Muscle layer of colon (tissue), 2 donors: ENCODE data around the gene PPFIA4.
A peak's percentile ranks its signal among the peaks of the same experiment; 100 is the strongest.
"Not testable (repeated sequence)": the region's sequence is repeated elsewhere in the genome, so short reads cannot be mapped to it uniquely, and the experiment has no call there.

ENCODE experiments used
- H3K27ac ChIP-seq: one replicate; pipeline ENCODE4 v1.7.0; 2013; ENCODE audit warnings: low read depth, mild to moderate bottlenecking, low read length, moderate library complexity
- H3K27me3 ChIP-seq, 2 donors: one replicate each; pipeline ENCODE4 v1.7.0; 2013; ENCODE audit warnings: low read length in 2 of 2, mild to moderate bottlenecking in 2 of 2; ENCODE audit not compliant: insufficient read depth in 2 of 2, control insufficient read depth in 1 of 2
- H3K36me3 ChIP-seq: one replicate; pipeline ENCODE4 v1.7.0; 2013; ENCODE audit warnings: mild to moderate bottlenecking, low read length; ENCODE audit not compliant: insufficient read depth
- H3K4me1 ChIP-seq: one replicate; pipeline ENCODE4 v1.7.0; 2013; ENCODE audit warnings: mild to moderate bottlenecking, low read length; ENCODE audit not compliant: insufficient read depth
- H3K4me3 ChIP-seq, 2 donors: one replicate each; pipeline ENCODE4 v1.7.0; 2013; ENCODE audit warnings: low read length in 2 of 2, low read depth in 1 of 2, mild to moderate bottlenecking in 1 of 2, moderate library complexity in 1 of 2
- H3K9ac ChIP-seq: one replicate; pipeline ENCODE4 v1.7.0; 2013; ENCODE audit warnings: low read length
- H3K9me3 ChIP-seq: one replicate; pipeline ENCODE4 v1.7.0; 2013; ENCODE audit warnings: mild to moderate bottlenecking, low read length
- donor health status: abdominal sarcoma.
- donor health status: Adenocarcinoma of cecum.

PPFIA4 gene

DNA sequence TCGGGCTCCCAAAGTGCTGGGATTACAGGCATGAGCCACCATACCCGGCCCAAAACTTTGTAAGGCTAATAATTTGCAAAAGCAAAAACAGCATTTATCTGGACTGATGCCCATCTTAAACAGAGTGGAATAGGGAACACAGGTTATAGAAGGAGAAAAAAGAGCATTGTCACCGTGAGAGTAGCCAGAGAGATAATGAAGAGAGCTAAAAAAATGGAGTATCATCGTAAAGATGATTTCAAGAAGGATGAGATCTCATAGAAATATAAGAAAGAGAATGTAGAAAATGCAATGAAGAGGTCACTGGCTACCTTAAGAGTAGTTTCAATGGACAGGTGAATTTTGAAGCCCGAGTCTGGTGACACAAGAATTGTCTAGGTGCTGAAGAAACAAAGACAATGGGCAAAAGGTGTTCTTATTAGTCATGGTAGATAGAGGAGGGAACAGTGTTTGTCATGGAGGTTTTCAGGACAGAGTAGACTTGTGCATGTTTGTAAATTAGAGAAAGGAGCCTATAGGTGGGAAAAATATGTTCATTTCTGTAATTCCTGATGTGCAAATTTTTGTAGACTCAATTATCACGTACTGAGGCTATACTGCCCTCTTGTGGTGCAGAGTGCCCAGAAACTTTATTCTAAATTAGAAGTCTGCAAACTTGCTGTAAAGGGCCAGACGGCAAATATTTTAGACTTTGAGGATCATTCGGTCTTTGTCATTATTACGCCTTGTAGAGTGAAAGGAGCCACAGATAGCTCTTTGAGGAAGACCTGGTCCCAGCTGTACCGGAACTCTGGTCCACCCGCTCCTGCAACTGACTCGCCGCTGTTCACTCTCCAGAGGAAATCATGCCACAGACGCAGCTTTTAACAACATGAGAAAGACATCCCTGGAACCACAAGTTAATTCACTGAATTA is 27.2 kb upstream of the PPFIA4 start:
- no peak overlapping the region for H3K4me3 ChIP-seq
- no peaks in the 10 kb centered on the region for H3K27me3 ChIP-seq
- H3K27ac ChIP-seq, result no peak overlapping the region
- no peak overlapping the region for H3K9ac ChIP-seq
- H3K4me1 ChIP-seq, result no peaks in the 10 kb centered on the region
- H3K36me3 ChIP-seq, result no peaks in the 10 kb centered on the region
- no peaks in the 10 kb centered on the region for H3K9me3 ChIP-seq

GRCh38 chr1:203000217-203000944 is 25.9 kb upstream of the PPFIA4 start:
- no peaks in the 10 kb centered on the region for H3K27me3 ChIP-seq
- no peak overlapping the region for H3K4me3 ChIP-seq
- H3K27ac ChIP-seq, result no peak overlapping the region
- H3K36me3 ChIP-seq, result no peaks in the 10 kb centered on the region
- no peaks in the 10 kb centered on the region for H3K4me1 ChIP-seq
- no peaks in the 10 kb centered on the region for H3K9me3 ChIP-seq
- H3K9ac ChIP-seq, result no peak overlapping the region

GRCh38 chr1:203001986-203002385 is 24.3 kb upstream of the PPFIA4 start:
- no peaks in the 10 kb centered on the region for H3K36me3 ChIP-seq
- no peak overlapping the region for H3K27ac ChIP-seq
- H3K9me3 ChIP-seq, result no peaks in the 10 kb centered on the region
- no peak overlapping the region for H3K4me3 ChIP-seq
- H3K9ac ChIP-seq, result no peak overlapping the region
- H3K27me3 ChIP-seq, result no peaks in the 10 kb centered on the region
- H3K4me1 ChIP-seq, result peaks cover 5% of the 10 kb centered on the region

DNA sequence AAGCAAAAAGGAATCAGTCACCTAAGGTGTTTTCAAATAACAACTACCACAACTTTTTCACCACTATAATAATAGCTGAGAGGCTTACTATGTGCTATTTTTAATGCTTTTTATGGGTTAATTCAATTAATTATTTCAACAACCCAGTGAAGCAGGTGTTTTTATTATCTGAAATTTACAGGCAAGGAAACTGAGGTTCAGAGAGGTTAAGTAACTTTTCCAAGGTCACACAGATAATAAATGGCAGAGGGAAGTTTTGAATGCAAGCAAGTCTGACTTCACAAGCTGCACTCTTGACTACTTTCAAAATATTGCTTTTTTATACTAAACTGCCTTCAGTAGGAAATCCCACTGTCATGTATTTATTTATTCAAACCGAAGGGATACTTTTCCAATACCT is 23.3 kb upstream of the PPFIA4 start:
- Histone ChIP-seq H3K9me3 (no peaks in the 10 kb centered on the region), H3K4me3 (no peak overlapping the region), H3K9ac (no peak overlapping the region), H3K4me1 (peaks cover 5% of the 10 kb centered on the region), H3K36me3 (no peaks in the 10 kb centered on the region), H3K27ac (no peak overlapping the region), H3K27me3 (no peaks in the 10 kb centered on the region)

DNA sequence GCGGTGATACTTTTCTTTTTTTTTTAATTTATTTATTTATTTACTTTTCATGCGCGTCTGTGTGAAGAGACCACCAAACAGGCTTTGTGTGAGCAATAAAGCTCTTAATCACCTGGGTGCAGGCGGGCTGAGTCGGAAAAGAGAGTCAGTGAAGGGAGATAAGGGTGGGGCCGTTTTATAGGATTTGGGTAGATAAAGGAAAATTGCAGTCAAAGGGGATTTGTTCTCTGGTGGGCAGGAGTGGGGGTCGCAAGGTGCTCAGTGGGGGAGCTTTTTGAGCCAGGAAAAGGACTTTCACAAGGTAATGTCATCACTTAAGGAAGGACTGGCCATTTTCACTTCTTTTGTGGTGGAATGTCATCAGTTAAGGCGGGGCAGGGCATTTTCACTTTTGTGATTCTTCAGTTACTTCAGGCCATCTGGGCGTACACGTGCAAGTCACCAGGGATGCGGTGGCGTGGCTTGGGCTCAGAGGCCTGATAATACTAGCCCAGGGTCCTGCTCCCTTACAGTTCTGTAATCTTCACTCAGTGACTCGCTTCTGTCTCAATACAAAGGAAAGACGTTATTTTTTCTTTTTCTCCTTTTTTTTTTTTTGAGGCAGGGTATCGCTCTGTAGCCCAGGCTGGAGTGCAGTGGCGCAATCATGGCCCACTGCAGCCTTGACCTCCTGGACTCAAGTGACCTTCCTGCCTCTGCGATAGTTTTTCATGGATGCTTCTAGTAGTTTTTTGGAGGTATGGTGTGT is 20.7 kb upstream of the PPFIA4 start:
- H3K27me3 ChIP-seq, H3K9me3 ChIP-seq, H3K4me3 ChIP-seq, H3K9ac ChIP-seq, H3K27ac ChIP-seq: not testable (repeated sequence)
- Histone ChIP-seq H3K36me3 (peaks cover 12% of the 10 kb centered on the region), H3K4me1 (peaks cover 14% of the 10 kb centered on the region)

- H3K27ac ChIP-seq, result peak within 1 kb of the TSS; percentile 97
- H3K9ac ChIP-seq, result peak within 1 kb of the TSS; percentile 96
- H3K27me3 ChIP-seq, result no peaks in the 10 kb centered on the region
- H3K36me3 ChIP-seq, result peaks cover 17% of the 10 kb centered on the region
- peaks cover 14% of the 10 kb centered on the region for H3K4me1 ChIP-seq
- peak within 1 kb of the TSS; percentile 57 to 94 for H3K4me3 ChIP-seq
- no peaks in the 10 kb centered on the region for H3K9me3 ChIP-seq
Observed at GRCh38 chr1:203006948-203007871, 19.1 kb upstream of the PPFIA4 start, which contains the start of gene TMEM183A. TSS of gene TMEM183A (plus strand) at chr1:203007374. CDS start at chr1:203007466, 92 bp downstream.

GRCh38 chr1:203009185-203009584 is 17.1 kb upstream of the PPFIA4 start:
- Histone ChIP-seq H3K9me3 (no peaks in the 10 kb centered on the region), H3K27ac (no peak overlapping the region), H3K4me1 (peaks cover 14% of the 10 kb centered on the region), H3K27me3 (no peaks in the 10 kb centered on the region), H3K9ac (no peak overlapping the region), H3K36me3 (peaks cover 30% of the 10 kb centered on the region), H3K4me3 (no peak overlapping the region)

DNA sequence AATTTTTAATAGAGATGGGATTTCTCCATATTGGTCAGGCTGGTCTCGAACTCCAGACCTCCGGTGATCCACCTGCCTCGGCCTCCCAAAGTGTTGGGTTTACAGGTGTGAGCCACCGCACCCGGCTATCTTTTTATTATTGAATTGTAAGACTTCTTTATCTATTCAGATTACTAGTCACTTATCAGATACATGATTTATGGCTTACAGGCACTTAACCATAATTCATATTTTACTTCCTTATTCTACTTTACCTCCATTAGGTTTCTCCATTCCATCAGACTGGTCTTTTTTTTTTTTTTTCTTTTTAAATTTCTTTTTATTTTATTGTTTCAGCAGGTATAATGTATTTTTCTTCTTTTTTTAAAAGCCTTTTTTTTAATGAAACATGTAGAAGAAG is 14.7 kb upstream of the PPFIA4 start:
- H3K36me3 ChIP-seq, result peaks cover 53% of the 10 kb centered on the region
- no peaks in the 10 kb centered on the region for H3K9me3 ChIP-seq
- no peak overlapping the region for H3K4me3 ChIP-seq
- H3K27me3 ChIP-seq, result no peaks in the 10 kb centered on the region
- peaks cover 9% of the 10 kb centered on the region for H3K4me1 ChIP-seq
- H3K27ac ChIP-seq, result no peak overlapping the region
- H3K9ac ChIP-seq, result no peak overlapping the region

DNA sequence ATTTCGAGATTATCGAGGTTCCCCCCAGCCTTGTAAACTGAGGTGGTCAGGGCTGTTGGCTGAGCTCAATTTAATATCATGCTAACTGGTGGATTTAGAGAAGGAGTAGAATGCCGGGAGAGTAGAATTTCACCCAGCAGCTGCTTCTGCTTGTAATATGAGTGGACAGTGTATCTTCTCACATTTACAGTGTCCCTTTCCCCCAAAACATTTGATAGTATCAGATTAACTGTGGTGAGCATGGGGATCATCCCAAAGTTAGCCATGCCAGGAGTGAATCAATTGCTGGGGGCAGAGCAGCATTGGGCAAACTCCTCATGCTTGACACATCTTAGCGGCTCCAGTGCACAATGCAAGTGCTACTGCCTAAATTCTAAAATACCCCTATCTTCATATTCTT is 9.2 kb upstream of the PPFIA4 start:
- Histone ChIP-seq H3K9me3 (no peaks in the 10 kb centered on the region), H3K27me3 (no peaks in the 10 kb centered on the region), H3K4me3 (no peak overlapping the region), H3K9ac (no peak overlapping the region), H3K27ac (no peak overlapping the region), H3K4me1 (no peaks in the 10 kb centered on the region), H3K36me3 (peaks cover 83% of the 10 kb centered on the region)

DNA sequence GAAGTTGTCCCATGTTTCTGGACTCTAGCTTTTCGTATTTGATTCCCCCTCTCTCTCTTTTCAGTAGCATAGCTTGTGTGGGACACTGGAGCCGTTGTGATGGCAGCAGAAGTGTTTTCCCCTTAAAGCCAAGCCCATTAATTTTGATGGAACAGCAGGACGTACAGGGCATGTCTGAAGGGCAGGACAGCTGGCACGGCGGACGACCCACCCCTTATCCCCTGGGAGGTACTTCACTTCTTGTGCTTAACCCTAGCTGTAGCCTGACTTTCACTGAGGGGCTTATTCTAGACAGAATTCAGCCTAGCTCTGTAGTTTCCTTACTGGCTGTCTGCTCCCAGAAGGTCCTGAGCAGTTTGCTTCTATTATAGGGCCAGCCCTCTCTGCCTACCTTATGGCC is 8.6 kb upstream of the PPFIA4 start:
- no peaks in the 10 kb centered on the region for H3K4me1 ChIP-seq

More for the DNA sequence above, 8.6 kb upstream of the PPFIA4 start:
- Histone ChIP-seq H3K9ac (no peak overlapping the region), H3K27ac (no peak overlapping the region), H3K27me3 (no peaks in the 10 kb centered on the region), H3K36me3 (peaks cover 88% of the 10 kb centered on the region), H3K9me3 (no peaks in the 10 kb centered on the region), H3K4me3 (no peak overlapping the region)
